ENCODE measurements around the gene IQCE.

DNA sequence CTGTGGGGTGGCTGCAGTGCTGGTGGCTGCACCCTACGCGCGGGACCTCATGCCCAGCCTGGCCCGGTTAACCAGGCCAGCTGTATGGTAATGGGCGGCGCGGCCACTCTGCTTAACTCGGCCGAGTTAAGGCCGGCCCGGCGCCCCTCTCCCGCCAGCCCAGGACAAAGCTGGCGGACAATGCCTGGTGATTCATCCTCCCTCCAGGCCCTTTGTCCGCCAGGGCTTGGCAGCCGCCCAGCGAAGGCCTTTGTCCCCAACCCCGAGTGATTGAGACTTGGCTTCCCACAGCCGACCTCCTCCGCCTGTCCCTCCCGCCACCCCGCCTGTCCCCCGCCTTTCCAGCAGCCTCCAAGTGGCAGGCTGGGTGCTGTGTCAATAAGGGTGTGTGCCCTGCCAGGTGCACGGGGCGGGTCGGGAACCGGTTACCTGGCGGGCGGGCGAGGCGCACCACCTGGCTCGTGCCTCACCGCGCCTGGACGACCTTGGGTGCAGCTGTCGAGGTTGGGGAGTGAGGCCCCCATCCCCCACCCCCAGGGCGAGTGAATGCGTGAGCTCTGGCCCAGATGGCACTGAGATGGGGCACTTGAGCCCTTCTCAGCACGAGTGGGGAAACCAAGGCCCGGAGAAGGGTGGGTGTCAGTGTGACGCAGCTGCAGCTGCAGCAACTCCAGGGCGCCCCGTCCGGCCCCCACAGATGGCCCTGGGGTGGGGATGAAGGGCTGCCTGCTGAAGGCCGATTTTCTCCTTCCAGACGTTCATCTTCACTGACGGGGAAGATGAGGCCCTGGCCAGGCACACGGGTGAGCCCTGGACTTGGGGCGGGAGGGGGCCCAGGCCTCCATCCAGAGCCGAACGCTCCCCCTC, 34.6 kb upstream of the IQCE start:
- TF ChIP-seq, protein P1, sequence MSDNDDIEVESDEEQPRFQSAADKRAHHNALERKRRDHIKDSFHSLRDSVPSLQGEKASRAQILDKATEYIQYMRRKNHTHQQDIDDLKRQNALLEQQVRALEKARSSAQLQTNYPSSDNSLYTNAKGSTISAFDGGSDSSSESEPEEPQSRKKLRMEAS (IDR thresholded peaks at IDR 0.05; ENCODE audit: low read depth, low read length): no peak
- TF ChIP-seq, protein P2, sequence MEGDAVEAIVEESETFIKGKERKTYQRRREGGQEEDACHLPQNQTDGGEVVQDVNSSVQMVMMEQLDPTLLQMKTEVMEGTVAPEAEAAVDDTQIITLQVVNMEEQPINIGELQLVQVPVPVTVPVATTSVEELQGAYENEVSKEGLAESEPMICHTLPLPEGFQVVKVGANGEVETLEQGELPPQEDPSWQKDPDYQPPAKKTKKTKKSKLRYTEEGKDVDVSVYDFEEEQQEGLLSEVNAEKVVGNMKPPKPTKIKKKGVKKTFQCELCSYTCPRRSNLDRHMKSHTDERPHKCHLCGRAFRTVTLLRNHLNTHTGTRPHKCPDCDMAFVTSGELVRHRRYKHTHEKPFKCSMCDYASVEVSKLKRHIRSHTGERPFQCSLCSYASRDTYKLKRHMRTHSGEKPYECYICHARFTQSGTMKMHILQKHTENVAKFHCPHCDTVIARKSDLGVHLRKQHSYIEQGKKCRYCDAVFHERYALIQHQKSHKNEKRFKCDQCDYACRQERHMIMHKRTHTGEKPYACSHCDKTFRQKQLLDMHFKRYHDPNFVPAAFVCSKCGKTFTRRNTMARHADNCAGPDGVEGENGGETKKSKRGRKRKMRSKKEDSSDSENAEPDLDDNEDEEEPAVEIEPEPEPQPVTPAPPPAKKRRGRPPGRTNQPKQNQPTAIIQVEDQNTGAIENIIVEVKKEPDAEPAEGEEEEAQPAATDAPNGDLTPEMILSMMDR (IDR thresholded peaks at IDR 0.05 in 2 of 3, conservative IDR thresholded peaks at IDR 0.05 in 1 of 3; ENCODE audit: control insufficient read depth in 2 of 3, extremely low read depth in 1 of 3, insufficient read depth in 1 of 3, low read depth in 3 of 3, low read length in 3 of 3): no peak
- TF ChIP-seq MEF2A (IDR thresholded peaks at IDR 0.05; ENCODE audit: insufficient read depth, low read depth, low read length) (no peak), RELA (IDR thresholded peaks at IDR 0.05; ENCODE audit: borderline replicate concordance, partially characterized antibody) (no peak), BRCA1 (IDR thresholded peaks at IDR 0.05; ENCODE audit: low read depth, low read length) (no peak), POLR2A (IDR thresholded peaks at IDR 0.05; ENCODE audit: low read depth, low read length) (no peak)
- TF ChIP-seq, protein P3, sequence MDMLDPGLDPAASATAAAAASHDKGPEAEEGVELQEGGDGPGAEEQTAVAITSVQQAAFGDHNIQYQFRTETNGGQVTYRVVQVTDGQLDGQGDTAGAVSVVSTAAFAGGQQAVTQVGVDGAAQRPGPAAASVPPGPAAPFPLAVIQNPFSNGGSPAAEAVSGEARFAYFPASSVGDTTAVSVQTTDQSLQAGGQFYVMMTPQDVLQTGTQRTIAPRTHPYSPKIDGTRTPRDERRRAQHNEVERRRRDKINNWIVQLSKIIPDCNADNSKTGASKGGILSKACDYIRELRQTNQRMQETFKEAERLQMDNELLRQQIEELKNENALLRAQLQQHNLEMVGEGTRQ (IDR thresholded peaks at IDR 0.05; ENCODE audit: borderline replicate concordance, low read depth, low read length): no peak
- TF ChIP-seq, protein P4, sequence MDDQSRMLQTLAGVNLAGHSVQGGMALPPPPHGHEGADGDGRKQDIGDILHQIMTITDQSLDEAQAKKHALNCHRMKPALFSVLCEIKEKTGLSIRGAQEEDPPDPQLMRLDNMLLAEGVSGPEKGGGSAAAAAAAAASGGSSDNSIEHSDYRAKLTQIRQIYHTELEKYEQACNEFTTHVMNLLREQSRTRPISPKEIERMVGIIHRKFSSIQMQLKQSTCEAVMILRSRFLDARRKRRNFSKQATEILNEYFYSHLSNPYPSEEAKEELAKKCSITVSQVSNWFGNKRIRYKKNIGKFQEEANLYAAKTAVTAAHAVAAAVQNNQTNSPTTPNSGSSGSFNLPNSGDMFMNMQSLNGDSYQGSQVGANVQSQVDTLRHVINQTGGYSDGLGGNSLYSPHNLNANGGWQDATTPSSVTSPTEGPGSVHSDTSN (IDR thresholded peaks at IDR 0.05; ENCODE audit: insufficient replicate concordance, low read depth, low read length): no peak
- TF ChIP-seq, protein P5, sequence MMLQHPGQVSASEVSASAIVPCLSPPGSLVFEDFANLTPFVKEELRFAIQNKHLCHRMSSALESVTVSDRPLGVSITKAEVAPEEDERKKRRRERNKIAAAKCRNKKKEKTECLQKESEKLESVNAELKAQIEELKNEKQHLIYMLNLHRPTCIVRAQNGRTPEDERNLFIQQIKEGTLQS (IDR thresholded peaks at IDR 0.05; ENCODE audit: borderline replicate concordance, extremely low read depth, low read depth, low read length): no peak
